Skeletal muscle tissue (tissue), 4 donors: ENCODE results near the gene NNAT. TPM values are rescaled to one million over a fixed set of nuclear protein-coding genes. Genes with fewer than 3 reads are reported as not detected.
"Not testable (repeated sequence)": the region's sequence is repeated elsewhere in the genome, so short reads cannot be mapped to it uniquely, and the experiment has no call there.

ENCODE experiments used
- H3K27ac ChIP-seq: one replicate; pipeline ENCODE4 v1.7.0; 2013; ENCODE audit warnings: mild to moderate bottlenecking, low read depth, low read length, inconsistent platforms
- H3K27me3 ChIP-seq, 3 donors: one replicate each; pipeline ENCODE4 v1.7.0; 2013; ENCODE audit warnings: low read length in 3 of 3; ENCODE audit not compliant: control insufficient read depth in 3 of 3, insufficient read depth in 3 of 3
- H3K36me3 ChIP-seq, 3 donors: one replicate each; pipeline ENCODE4 v1.7.0; 2013; ENCODE audit warnings: low read length in 3 of 3; ENCODE audit not compliant: control insufficient read depth in 3 of 3, insufficient read depth in 3 of 3
- H3K4me1 ChIP-seq, 3 donors: one replicate each; pipeline ENCODE4 v1.7.0; 2013; ENCODE audit warnings: low read length in 3 of 3, mild to moderate bottlenecking in 3 of 3; ENCODE audit not compliant: control insufficient read depth in 3 of 3, insufficient read depth in 3 of 3
- H3K4me3 ChIP-seq, 3 donors: one replicate each; pipeline ENCODE4 v1.7.0; 2013; ENCODE audit warnings: low read length in 3 of 3
- H3K9ac ChIP-seq, 3 donors: one replicate each; pipeline ENCODE4 v1.7.0; 2013; ENCODE audit warnings: low read length in 3 of 3, mild to moderate bottlenecking in 3 of 3, moderate library complexity in 2 of 3, low read depth in 1 of 3
- H3K9me3 ChIP-seq, 3 donors: one replicate each; pipeline ENCODE4 v1.7.0; 2013; ENCODE audit warnings: low read length in 3 of 3; ENCODE audit not compliant: control insufficient read depth in 3 of 3
- total RNA-seq: library from RNA; depleted of rRNA; stranded (reverse); fragments of >200 nt; gene quantifications from one replicate; pipeline ENCODE4 v1.2.3, GENCODE V29; 2014
- donor health status: Osteomylitis.

The NNAT gene
- total RNA-seq, 1 donor from 2014 or later: 133 TPM

GRCh38 chr20:37480919-37481318 is 40.1 kb upstream of the NNAT start:
- H3K27ac ChIP-seq: no peak overlapping the region
- H3K9ac ChIP-seq: no peak overlapping the region
- no peaks in the 10 kb centered on the region for H3K9me3 ChIP-seq
- no peaks in the 10 kb centered on the region for H3K36me3 ChIP-seq
- peaks cover 3 to 14% (median 7%) of the 10 kb centered on the region in 3 donors for H3K27me3 ChIP-seq
- no peak overlapping the region for H3K4me3 ChIP-seq
- H3K4me1 ChIP-seq: no peaks in the 10 kb centered on the region

- Histone ChIP-seq H3K9ac (no peak overlapping the region), H3K9me3 (no peaks in the 10 kb centered on the region), H3K4me3 (no peak overlapping the region), H3K27me3 (peaks cover 3 to 14% (median 7%) of the 10 kb centered on the region in 3 donors), H3K36me3 (no peaks in the 10 kb centered on the region), H3K4me1 (no peaks in the 10 kb centered on the region), H3K27ac (no peak overlapping the region)
These were observed 39.4 kb upstream of the NNAT start for GRCh38 chr20:37481610-37482009.

- Histone ChIP-seq H3K9me3 (no peaks in the 10 kb centered on the region), H3K27ac (no peak overlapping the region), H3K4me1 (no peaks in the 10 kb centered on the region), H3K36me3 (no peaks in the 10 kb centered on the region), H3K4me3 (no peak overlapping the region), H3K27me3 (peaks cover 0 to 4% (median 1%) of the 10 kb centered on the region in 3 donors), H3K9ac (no peak overlapping the region)
These were observed 36.7 kb upstream of the NNAT start for GRCh38 chr20:37484331-37484730.

- not testable (repeated sequence) for H3K27me3 ChIP-seq, H3K9ac ChIP-seq, H3K27ac ChIP-seq, H3K9me3 ChIP-seq, H3K4me3 ChIP-seq, H3K4me1 ChIP-seq, H3K36me3 ChIP-seq
These were observed 34.8 kb upstream of the NNAT start for GRCh38 chr20:37486209-37486608.

GRCh38 chr20:37490663-37491350 is 30.2 kb upstream of the NNAT start:
- Histone ChIP-seq H3K36me3 (no peaks in the 10 kb centered on the region), H3K4me1 (no peaks in the 10 kb centered on the region), H3K4me3 (no peak overlapping the region), H3K9ac (no peak overlapping the region), H3K27me3 (peaks cover 0 to 4% (median 0%) of the 10 kb centered on the region in 3 donors), H3K27ac (no peak overlapping the region), H3K9me3 (no peaks in the 10 kb centered on the region)

GRCh38 chr20:37492096-37492625 is 28.9 kb upstream of the NNAT start:
- Histone ChIP-seq H3K4me1 (no peaks in the 10 kb centered on the region), H3K27me3 (peaks cover 0 to 4% (median 0%) of the 10 kb centered on the region in 3 donors)

GRCh38 chr20:37492945-37493344 is 28.1 kb upstream of the NNAT start:
- no peak overlapping the region for H3K4me3 ChIP-seq
- H3K9me3 ChIP-seq: no peaks in the 10 kb centered on the region
- H3K27me3 ChIP-seq: peaks cover 0 to 4% (median 0%) of the 10 kb centered on the region in 3 donors
- no peaks in the 10 kb centered on the region for H3K36me3 ChIP-seq
- H3K27ac ChIP-seq: no peak overlapping the region
- no peaks in the 10 kb centered on the region for H3K4me1 ChIP-seq
- no peak overlapping the region for H3K9ac ChIP-seq

More at GRCh38 chr20:37492096-37492625, 28.9 kb upstream of the NNAT start:
- no peak overlapping the region for H3K9ac ChIP-seq
- H3K4me3 ChIP-seq: no peak overlapping the region
- no peaks in the 10 kb centered on the region for H3K9me3 ChIP-seq
- no peaks in the 10 kb centered on the region for H3K36me3 ChIP-seq
- H3K27ac ChIP-seq: no peak overlapping the region

- H3K9ac ChIP-seq: no peak overlapping the region
- H3K9me3 ChIP-seq: no peaks in the 10 kb centered on the region
- H3K27me3 ChIP-seq: peaks cover 0 to 4% (median 0%) of the 10 kb centered on the region in 3 donors
- no peaks in the 10 kb centered on the region for H3K4me1 ChIP-seq
- no peaks in the 10 kb centered on the region for H3K36me3 ChIP-seq
- H3K27ac ChIP-seq: no peak overlapping the region
- no peak overlapping the region for H3K4me3 ChIP-seq
These were observed 26.7 kb upstream of the NNAT start for GRCh38 chr20:37494301-37494700.

- Histone ChIP-seq H3K36me3 (no peaks in the 10 kb centered on the region), H3K27me3 (no peaks in the 10 kb centered on the region), H3K9ac (no peak overlapping the region), H3K4me3 (no peak overlapping the region), H3K9me3 (no peaks in the 10 kb centered on the region), H3K4me1 (no peaks in the 10 kb centered on the region), H3K27ac (no peak overlapping the region)
These were observed 26.3 kb upstream of the NNAT start for GRCh38 chr20:37494796-37495195.

- no peak overlapping the region for H3K27ac ChIP-seq
- no peaks in the 10 kb centered on the region for H3K9me3 ChIP-seq
- H3K4me3 ChIP-seq: no peak overlapping the region
- H3K4me1 ChIP-seq: no peaks in the 10 kb centered on the region
- no peak overlapping the region for H3K9ac ChIP-seq
- H3K36me3 ChIP-seq: no peaks in the 10 kb centered on the region
- no peaks in the 10 kb centered on the region for H3K27me3 ChIP-seq
These were observed 22.9 kb upstream of the NNAT start for GRCh38 chr20:37498066-37498665.
